Astrocyte of the hippocampus (primary cell): ENCODE data around the gene MYMK.

Source experiments
- DNase-seq: peaks from one replicate; pipeline ENCODE4 v3.0.0; 2011; ENCODE audit warnings: low read depth, low spot score

MYMK gene

GRCh38 chr9:133558191-133559126, 33.7 kb upstream of the MYMK start:
- DNase-seq, result peak; percentile 83

GRCh38 chr9:133557581-133557980, 32.8 kb upstream of the MYMK start:
- DNase-seq, result no peak

GRCh38 chr9:133556354-133556753, 31.6 kb upstream of the MYMK start:
- no peak for DNase-seq

GRCh38 chr9:133554729-133555128, 30.0 kb upstream of the MYMK start:
- no peak for DNase-seq

- DNase-seq, result no peak
Measured at GRCh38 chr9:133553973-133554713, 29.4 kb upstream of the MYMK start.

GRCh38 chr9:133553123-133553522, 28.4 kb upstream of the MYMK start:
- no peak for DNase-seq

GRCh38 chr9:133552236-133552635, 27.5 kb upstream of the MYMK start:
- no peak for DNase-seq

- DNase-seq, result no peak
Measured at GRCh38 chr9:133551446-133551845, 26.7 kb upstream of the MYMK start.

- no peak for DNase-seq
Measured at GRCh38 chr9:133547116-133547515, 22.4 kb upstream of the MYMK start.

- DNase-seq, result no peak
Measured at GRCh38 chr9:133546287-133546680, 21.5 kb upstream of the MYMK start.

GRCh38 chr9:133545494-133546286, 20.9 kb upstream of the MYMK start:
- no peak for DNase-seq

- DNase-seq, result no peak
Measured at GRCh38 chr9:133543772-133544467, 19.2 kb upstream of the MYMK start.

- no peak for DNase-seq
Measured at GRCh38 chr9:133542002-133542401, 17.2 kb upstream of the MYMK start.

- DNase-seq, result no peak
Measured at GRCh38 chr9:133540698-133541025, 15.9 kb upstream of the MYMK start.

- no peak for DNase-seq
Measured at GRCh38 chr9:133539991-133540697, 15.4 kb upstream of the MYMK start.

GRCh38 chr9:133538851-133539833, 14.4 kb upstream of the MYMK start:
- no peak for DNase-seq

- DNase-seq, result no peak
Measured at GRCh38 chr9:133538176-133538575, 13.4 kb upstream of the MYMK start.

- DNase-seq, result no peak
Measured at GRCh38 chr9:133537257-133537656, 12.5 kb upstream of the MYMK start.

GRCh38 chr9:133536536-133536935, 11.8 kb upstream of the MYMK start:
- DNase-seq, result no peak

- no peak for DNase-seq
Measured at GRCh38 chr9:133536080-133536479, 11.3 kb upstream of the MYMK start.
